ENCODE data around the gene ACER3.
"Not testable (repeated sequence)": the region's sequence is repeated elsewhere in the genome, so short reads cannot be mapped to it uniquely, and the experiment has no call there.

Gene ACER3

GRCh38 chr11:77055101-77055561, 194.4 kb downstream of the ACER3 start:
- TF ChIP-seq, protein P1, sequence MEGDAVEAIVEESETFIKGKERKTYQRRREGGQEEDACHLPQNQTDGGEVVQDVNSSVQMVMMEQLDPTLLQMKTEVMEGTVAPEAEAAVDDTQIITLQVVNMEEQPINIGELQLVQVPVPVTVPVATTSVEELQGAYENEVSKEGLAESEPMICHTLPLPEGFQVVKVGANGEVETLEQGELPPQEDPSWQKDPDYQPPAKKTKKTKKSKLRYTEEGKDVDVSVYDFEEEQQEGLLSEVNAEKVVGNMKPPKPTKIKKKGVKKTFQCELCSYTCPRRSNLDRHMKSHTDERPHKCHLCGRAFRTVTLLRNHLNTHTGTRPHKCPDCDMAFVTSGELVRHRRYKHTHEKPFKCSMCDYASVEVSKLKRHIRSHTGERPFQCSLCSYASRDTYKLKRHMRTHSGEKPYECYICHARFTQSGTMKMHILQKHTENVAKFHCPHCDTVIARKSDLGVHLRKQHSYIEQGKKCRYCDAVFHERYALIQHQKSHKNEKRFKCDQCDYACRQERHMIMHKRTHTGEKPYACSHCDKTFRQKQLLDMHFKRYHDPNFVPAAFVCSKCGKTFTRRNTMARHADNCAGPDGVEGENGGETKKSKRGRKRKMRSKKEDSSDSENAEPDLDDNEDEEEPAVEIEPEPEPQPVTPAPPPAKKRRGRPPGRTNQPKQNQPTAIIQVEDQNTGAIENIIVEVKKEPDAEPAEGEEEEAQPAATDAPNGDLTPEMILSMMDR (IDR thresholded peaks at IDR 0.05; ENCODE audit: low read depth, low read length): no peak
- no peak overlapping the region for H3K4me3 ChIP-seq (replicated peaks in 1 of 2; ENCODE audit: low read depth in 2 of 2, low read length in 2 of 2)
- DNase-seq (ENCODE audit: low read depth in 2 of 2): no peak

GRCh38 chr11:77055913-77056312, 195.2 kb downstream of the ACER3 start:
- TF ChIP-seq, protein P1 (IDR thresholded peaks at IDR 0.05; ENCODE audit: low read depth, low read length): no peak
- DNase-seq (ENCODE audit: low read depth in 2 of 2): no peak
- H3K4me3 ChIP-seq (replicated peaks in 1 of 2; ENCODE audit: low read depth in 2 of 2, low read length in 2 of 2): no peak overlapping the region

- TF ChIP-seq, protein P1 (IDR thresholded peaks at IDR 0.05; ENCODE audit: low read depth, low read length): no peak
- DNase-seq (ENCODE audit: low read depth in 2 of 2): no peak
- no peak overlapping the region for H3K4me3 ChIP-seq (replicated peaks in 1 of 2; ENCODE audit: low read depth in 2 of 2, low read length in 2 of 2)
These were observed 196.2 kb downstream of the ACER3 start for GRCh38 chr11:77056814-77057402.

- TF ChIP-seq, protein P1 (IDR thresholded peaks at IDR 0.05; ENCODE audit: low read depth, low read length): no peak
- H3K4me3 ChIP-seq (replicated peaks in 1 of 2; ENCODE audit: low read depth in 2 of 2, low read length in 2 of 2): no peak overlapping the region
- DNase-seq (ENCODE audit: low read depth in 2 of 2): no peak
These were observed 197.3 kb downstream of the ACER3 start for GRCh38 chr11:77057938-77058474.

- no peak overlapping the region for H3K4me3 ChIP-seq (replicated peaks in 1 of 2; ENCODE audit: low read depth in 2 of 2, low read length in 2 of 2)
- TF ChIP-seq, protein P1 (IDR thresholded peaks at IDR 0.05; ENCODE audit: low read depth, low read length): no peak
- DNase-seq (ENCODE audit: low read depth in 2 of 2): no peak
These were observed 198.2 kb downstream of the ACER3 start for GRCh38 chr11:77058900-77059299.

- TF ChIP-seq, protein P1 (IDR thresholded peaks at IDR 0.05; ENCODE audit: low read depth, low read length): no peak
- no peak overlapping the region for H3K4me3 ChIP-seq (replicated peaks in 1 of 2; ENCODE audit: low read depth in 2 of 2, low read length in 2 of 2)
- DNase-seq (ENCODE audit: low read depth in 2 of 2): no peak
These were observed 199.1 kb downstream of the ACER3 start for GRCh38 chr11:77059806-77060205.

- TF ChIP-seq, protein P1 (IDR thresholded peaks at IDR 0.05; ENCODE audit: low read depth, low read length): no peak
- H3K4me3 ChIP-seq (replicated peaks in 1 of 2; ENCODE audit: low read depth in 2 of 2, low read length in 2 of 2): no peak overlapping the region
- no peak for DNase-seq (ENCODE audit: low read depth in 2 of 2)
These were observed 199.5 kb downstream of the ACER3 start for GRCh38 chr11:77060234-77060633.

- not testable (repeated sequence) for DNase-seq (ENCODE audit: low read depth in 2 of 2)
These were observed 200.5 kb downstream of the ACER3 start for GRCh38 chr11:77061258-77061657.

More at GRCh38 chr11:77061258-77061657, 200.5 kb downstream of the ACER3 start:
- H3K4me3 ChIP-seq (replicated peaks in 1 of 2; ENCODE audit: low read depth in 2 of 2, low read length in 2 of 2): not testable (repeated sequence)
